ENCODE results near the gene C22orf39.

- TF ChIP-seq CTCF (IDR thresholded peaks at IDR 0.05) (no peak), POLR2A (IDR thresholded peaks at IDR 0.05) (no peak)
These were observed 32.7 kb upstream of the C22orf39 start for GRCh38 chr22:19480173-19480568.

Measured in Peyer's patch (tissue), 4 donors.